ENCODE measurements around the gene CCDC170. TPM values are rescaled to one million over a fixed set of nuclear protein-coding genes. Genes with fewer than 3 reads are reported as not detected.
"Not testable (repeated sequence)": the region's sequence is repeated elsewhere in the genome, so short reads cannot be mapped to it uniquely, and the experiment has no call there.

CCDC170 gene
- polyA plus RNA-seq, 1 of the 3 experiments (the other 2 are of a cell fraction), result not detected

DNA sequence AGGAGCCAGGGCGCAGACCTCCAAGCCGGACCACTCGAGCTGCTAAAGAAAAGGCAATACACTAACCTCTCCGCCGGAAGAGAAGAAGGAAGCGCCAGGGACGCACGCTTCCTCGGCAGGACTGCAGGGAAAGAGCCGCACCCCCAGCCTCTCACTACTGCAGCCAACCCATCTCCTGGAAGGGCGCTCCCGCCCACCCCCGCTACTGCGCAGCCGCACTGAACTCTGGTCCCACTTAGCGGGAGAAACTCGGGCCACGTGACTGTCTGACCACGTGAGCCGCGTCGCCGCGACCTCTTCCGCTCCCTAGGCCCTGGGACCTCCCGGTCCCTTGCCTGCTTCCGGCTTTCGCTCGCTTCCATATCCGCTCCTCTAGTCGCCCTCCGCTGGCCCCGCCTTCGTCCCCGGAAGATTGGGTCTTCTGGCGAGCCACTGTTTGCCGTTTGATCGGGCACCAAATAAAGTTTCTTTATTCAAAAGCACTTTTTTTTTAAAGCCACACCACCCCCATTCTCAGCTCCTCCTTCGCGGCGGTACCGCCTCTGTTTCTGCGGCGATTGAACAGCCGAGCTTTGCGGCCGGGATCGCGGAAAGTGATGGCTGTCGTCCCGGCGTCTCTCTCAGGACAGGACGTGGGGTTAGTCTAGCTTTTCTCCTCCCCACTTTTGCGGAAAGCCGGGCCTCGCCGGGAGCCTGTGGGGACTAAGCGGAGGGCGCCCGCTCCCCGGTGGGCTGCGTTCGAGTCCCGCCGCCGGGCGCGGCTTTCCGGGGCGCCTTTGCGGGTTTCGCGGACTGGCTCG, 41.7 kb upstream of the CCDC170 start, which contains the start of gene RMND1 (continued):
- TF ChIP-seq, protein P1, sequence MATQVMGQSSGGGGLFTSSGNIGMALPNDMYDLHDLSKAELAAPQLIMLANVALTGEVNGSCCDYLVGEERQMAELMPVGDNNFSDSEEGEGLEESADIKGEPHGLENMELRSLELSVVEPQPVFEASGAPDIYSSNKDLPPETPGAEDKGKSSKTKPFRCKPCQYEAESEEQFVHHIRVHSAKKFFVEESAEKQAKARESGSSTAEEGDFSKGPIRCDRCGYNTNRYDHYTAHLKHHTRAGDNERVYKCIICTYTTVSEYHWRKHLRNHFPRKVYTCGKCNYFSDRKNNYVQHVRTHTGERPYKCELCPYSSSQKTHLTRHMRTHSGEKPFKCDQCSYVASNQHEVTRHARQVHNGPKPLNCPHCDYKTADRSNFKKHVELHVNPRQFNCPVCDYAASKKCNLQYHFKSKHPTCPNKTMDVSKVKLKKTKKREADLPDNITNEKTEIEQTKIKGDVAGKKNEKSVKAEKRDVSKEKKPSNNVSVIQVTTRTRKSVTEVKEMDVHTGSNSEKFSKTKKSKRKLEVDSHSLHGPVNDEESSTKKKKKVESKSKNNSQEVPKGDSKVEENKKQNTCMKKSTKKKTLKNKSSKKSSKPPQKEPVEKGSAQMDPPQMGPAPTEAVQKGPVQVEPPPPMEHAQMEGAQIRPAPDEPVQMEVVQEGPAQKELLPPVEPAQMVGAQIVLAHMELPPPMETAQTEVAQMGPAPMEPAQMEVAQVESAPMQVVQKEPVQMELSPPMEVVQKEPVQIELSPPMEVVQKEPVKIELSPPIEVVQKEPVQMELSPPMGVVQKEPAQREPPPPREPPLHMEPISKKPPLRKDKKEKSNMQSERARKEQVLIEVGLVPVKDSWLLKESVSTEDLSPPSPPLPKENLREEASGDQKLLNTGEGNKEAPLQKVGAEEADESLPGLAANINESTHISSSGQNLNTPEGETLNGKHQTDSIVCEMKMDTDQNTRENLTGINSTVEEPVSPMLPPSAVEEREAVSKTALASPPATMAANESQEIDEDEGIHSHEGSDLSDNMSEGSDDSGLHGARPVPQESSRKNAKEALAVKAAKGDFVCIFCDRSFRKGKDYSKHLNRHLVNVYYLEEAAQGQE (IDR thresholded peaks at IDR 0.05; ENCODE audit: low read depth, low read length), result no peak
- TF ChIP-seq NRF1 (IDR thresholded peaks at IDR 0.05; ENCODE audit: low read depth, low read length) (peak; percentile 81), MEF2A (IDR thresholded peaks at IDR 0.05; ENCODE audit: borderline replicate concordance, low read depth) (no peak; the same call in 1 of the 2 replicates), JUND (IDR thresholded peaks at IDR 0.05) (0 out of 2 replicates have a peak, but pooled peaks have one; percentile 17), RXRA (IDR thresholded peaks at IDR 0.05; ENCODE audit: borderline replicate concordance, low read depth) (no peak), SMC3 (IDR thresholded peaks at IDR 0.05; ENCODE audit: low read depth, low read length) (no peak)
- TF ChIP-seq, protein P2, sequence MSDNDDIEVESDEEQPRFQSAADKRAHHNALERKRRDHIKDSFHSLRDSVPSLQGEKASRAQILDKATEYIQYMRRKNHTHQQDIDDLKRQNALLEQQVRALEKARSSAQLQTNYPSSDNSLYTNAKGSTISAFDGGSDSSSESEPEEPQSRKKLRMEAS (IDR thresholded peaks at IDR 0.05; ENCODE audit: low read depth), result peak; percentile 89
- TF ChIP-seq, protein P3, sequence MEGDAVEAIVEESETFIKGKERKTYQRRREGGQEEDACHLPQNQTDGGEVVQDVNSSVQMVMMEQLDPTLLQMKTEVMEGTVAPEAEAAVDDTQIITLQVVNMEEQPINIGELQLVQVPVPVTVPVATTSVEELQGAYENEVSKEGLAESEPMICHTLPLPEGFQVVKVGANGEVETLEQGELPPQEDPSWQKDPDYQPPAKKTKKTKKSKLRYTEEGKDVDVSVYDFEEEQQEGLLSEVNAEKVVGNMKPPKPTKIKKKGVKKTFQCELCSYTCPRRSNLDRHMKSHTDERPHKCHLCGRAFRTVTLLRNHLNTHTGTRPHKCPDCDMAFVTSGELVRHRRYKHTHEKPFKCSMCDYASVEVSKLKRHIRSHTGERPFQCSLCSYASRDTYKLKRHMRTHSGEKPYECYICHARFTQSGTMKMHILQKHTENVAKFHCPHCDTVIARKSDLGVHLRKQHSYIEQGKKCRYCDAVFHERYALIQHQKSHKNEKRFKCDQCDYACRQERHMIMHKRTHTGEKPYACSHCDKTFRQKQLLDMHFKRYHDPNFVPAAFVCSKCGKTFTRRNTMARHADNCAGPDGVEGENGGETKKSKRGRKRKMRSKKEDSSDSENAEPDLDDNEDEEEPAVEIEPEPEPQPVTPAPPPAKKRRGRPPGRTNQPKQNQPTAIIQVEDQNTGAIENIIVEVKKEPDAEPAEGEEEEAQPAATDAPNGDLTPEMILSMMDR (IDR thresholded peaks at IDR 0.05), result no peak
- TF ChIP-seq, protein P4, sequence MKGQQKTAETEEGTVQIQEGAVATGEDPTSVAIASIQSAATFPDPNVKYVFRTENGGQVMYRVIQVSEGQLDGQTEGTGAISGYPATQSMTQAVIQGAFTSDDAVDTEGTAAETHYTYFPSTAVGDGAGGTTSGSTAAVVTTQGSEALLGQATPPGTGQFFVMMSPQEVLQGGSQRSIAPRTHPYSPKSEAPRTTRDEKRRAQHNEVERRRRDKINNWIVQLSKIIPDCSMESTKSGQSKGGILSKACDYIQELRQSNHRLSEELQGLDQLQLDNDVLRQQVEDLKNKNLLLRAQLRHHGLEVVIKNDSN (IDR thresholded peaks at IDR 0.05; ENCODE audit: borderline replicate concordance, low read depth), result peak; percentile 100

DNA sequence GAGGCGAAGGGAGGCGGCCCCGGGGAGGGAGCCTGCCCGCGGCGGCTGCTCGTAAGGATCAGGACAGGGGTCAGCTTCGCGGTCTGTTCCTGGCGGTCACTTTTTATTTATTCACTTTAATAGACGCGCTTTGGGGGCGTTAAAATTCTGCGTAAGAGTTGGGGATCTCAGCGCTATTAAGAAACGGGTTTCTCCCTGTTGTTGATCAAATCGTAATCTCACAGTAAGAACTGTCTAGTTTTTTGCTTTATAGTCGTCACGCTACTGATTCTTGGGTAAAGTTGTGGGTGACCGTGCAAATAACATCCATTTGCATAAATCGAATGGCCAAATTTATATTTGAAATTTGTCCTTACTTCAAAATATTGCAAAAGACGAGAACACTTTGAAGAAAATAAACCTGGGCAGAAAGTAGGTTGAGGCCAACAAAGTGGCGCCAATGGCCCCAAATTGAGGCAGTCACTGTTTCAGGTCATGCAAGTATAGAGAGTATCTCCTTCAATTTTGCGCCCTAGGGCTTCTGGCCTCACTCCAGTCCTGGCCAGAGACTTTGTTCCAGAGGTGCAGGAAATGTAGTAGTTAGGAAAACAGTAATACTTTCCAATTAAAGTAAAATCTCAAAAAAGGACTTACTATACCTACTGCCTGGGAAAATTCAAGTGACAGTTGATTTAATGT, 40.9 kb upstream of the CCDC170 start:
- ChIA-PET CTCF (interaction anchor here (1.0 to 1.4 kb wide), 4 partner anchors 11 to 129 kb away, joined by 3 to 5 read pairs (median 4); no protein-coding TSS in a partner anchor), POLR2A (interaction anchor here (2.4 kb wide), 1 partner anchor 62 kb away, joined by 10 read pairs; the partner anchor contains the start of gene ZBTB2)
- H3K4me2 ChIP-seq, result peak overlapping the region; percentile 81
- H4K20me1 ChIP-seq (ENCODE audit: insufficient read depth), result 0 out of 2 replicates have a peak, but pooled peaks cover 2% of the 10 kb centered on the region
- peak; percentile 23 for DNase-seq
- under 1% methylated on average over 17 of the region's 24 CpGs for WGBS (ENCODE audit: low lambda C conversion rate)
- H3K4me1 ChIP-seq (ENCODE audit: control insufficient read depth in 1 of 2, insufficient read depth in 2 of 2, low read depth in 1 of 2, low read length in 1 of 2), result peaks cover 7 to 8% of the 10 kb centered on the region in 2 experiments; a peak in 2 of 4 replicates
- H3K36me3 ChIP-seq (replicated peaks in 1 of 2; ENCODE audit: control insufficient read depth in 1 of 2, insufficient read depth in 2 of 2, low read length in 1 of 2), result peaks cover 0 to 7% of the 10 kb centered on the region in 2 experiments
- peak overlapping the region; percentile 82 to 84 for H3K4me3 ChIP-seq (ENCODE audit: low read depth in 2 of 2, low read length in 1 of 2)
- H3K27ac ChIP-seq (ENCODE audit: low read depth in 2 of 2, low read length in 1 of 2), result peak overlapping the region; percentile 87 to 90
- H3K79me2 ChIP-seq (ENCODE audit: insufficient read depth), result peaks cover 71% of the 10 kb centered on the region
- no peaks in the 10 kb centered on the region for H3K27me3 ChIP-seq (ENCODE audit: insufficient read depth)
- peaks cover 15% of the 10 kb centered on the region for H3F3A ChIP-seq (replicated peaks; ENCODE audit: insufficient read depth)
- no peaks in the 10 kb centered on the region for H3K9me3 ChIP-seq
- no peak for TF ChIP-seq RCOR1 (IDR thresholded peaks at IDR 0.05; ENCODE audit: low read length)
- TF ChIP-seq TEAD4 (IDR thresholded peaks at IDR 0.05; ENCODE audit: borderline replicate concordance, insufficient read depth), result no peak
- peak overlapping the region; percentile 93 for H3K9ac ChIP-seq
- no peaks in the 10 kb centered on the region for H3K9me2 ChIP-seq
- H2AFZ ChIP-seq (ENCODE audit: low read depth), result peak overlapping the region; percentile 96

DNA sequence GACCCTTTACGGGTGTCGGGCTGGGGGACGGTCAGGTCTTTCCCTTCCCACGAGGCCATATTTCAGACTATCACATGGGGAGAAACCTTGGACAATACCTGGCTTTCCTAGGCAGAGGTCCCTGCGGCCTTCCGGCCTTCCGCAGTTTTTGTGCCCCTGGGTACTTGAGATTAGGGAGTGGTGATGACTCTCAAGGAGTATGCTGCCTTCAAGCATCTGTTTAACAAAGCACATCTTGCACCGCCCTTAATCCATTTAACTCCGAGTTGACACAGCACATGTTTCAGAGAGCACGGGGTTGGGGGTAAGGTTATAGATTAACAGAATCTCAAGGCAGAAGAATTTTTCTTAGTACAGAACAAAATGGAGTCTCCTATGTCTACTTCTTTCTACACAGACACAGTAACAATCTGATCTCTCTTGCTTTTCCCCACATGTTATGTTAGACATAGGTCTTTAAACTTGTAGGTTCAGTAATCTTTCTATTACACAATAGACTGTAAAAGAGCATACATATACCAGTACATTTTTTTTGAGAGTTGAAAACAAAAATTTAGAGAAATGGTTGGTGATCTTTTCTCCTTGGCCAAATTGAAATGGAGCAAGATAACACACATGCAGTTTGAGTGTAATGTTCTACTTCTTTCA, 37.9 kb upstream of the CCDC170 start:
- peaks cover 45% of the 10 kb centered on the region for H3K79me2 ChIP-seq (ENCODE audit: insufficient read depth)
- H3K9me3 ChIP-seq; H2AFZ ChIP-seq (ENCODE audit: low read depth); CTCF ChIA-PET; H3K27ac ChIP-seq (ENCODE audit: low read depth in 2 of 2, low read length in 1 of 2); H3K4me2 ChIP-seq; POLR2A ChIA-PET; H3K27me3 ChIP-seq (ENCODE audit: insufficient read depth); H3F3A ChIP-seq (replicated peaks; ENCODE audit: insufficient read depth); H4K20me1 ChIP-seq (ENCODE audit: insufficient read depth); DNase-seq; H3K4me1 ChIP-seq (ENCODE audit: control insufficient read depth in 1 of 2, insufficient read depth in 2 of 2, low read depth in 1 of 2, low read length in 1 of 2); H3K9me2 ChIP-seq; H3K9ac ChIP-seq; H3K4me3 ChIP-seq (ENCODE audit: low read depth in 2 of 2, low read length in 1 of 2): not testable (repeated sequence)
- whole genome bisulfite sequencing (ENCODE audit: low lambda C conversion rate), result 71% methylated on average over 6 of the region's 10 CpGs
- H3K36me3 ChIP-seq (replicated peaks in 1 of 2; ENCODE audit: control insufficient read depth in 1 of 2, insufficient read depth in 2 of 2, low read length in 1 of 2), result peaks cover 12 to 13% of the 10 kb centered on the region in 2 experiments
